Gastrocnemius medialis (tissue), 4 donors: ENCODE data around the gene MMP25.

Source experiments
- CTCF ChIP-seq, 5 experiments: fragments of 450-650 bp in 3 of 5; fragments of 200-600 bp in 2 of 5; sonication (generic) in 2 of 5; IDR thresholded peaks in 4 of 5; conservative IDR thresholded peaks in 1 of 5; 1 replicate in 4 of 5; 2 replicates in 1 of 5; pipeline ENCODE4 v1.5.1; 2016 to 2019; ENCODE audit warnings: antibody characterized with exemption in 5 of 5, mild to moderate bottlenecking in 3 of 5, moderate library complexity in 3 of 5
- POLR2A ChIP-seq, 2 donors: fragments of 450-650 bp; IDR thresholded peaks; one replicate each; pipeline ENCODE4 v1.6.1; 2017; ENCODE audit warnings: antibody characterized with exemption in 2 of 2, mild to moderate bottlenecking in 2 of 2, moderate library complexity in 2 of 2

DNA sequence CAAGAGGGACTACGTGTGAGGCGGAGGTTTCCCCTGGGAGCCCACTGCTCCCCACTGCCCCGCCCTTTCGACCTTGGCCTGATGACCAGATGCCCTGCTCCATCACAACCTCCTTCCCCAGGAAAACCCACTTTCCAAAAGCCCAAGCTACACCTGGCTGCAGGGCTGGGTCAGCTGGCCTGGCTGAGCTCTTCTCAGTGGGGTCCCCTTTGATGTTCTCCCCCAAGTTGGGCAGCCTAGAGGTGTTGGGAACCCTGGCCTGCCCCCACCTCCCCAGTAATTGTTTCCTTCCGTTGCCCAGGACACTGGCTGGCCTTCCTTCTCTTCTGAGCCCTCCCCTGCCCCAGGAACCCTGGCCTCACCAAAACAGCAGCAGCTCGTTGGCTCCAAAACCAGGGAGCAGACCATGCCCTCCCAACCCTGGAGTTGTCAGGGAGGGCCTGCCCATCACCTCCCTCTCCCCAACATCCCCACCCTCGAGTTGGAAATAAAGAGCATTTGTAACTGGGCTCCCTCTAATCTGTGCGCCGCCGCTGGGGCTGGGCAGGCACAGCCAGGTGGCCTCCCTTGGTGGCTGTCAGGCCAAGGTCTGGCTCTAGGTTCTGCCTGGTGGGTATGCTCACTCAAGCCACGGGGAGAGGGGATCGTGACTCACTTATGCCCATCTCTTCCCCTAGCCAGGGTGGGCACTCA lies 32.2 kb upstream of the MMP25 start:
- TF ChIP-seq CTCF (IDR thresholded peaks at IDR 0.05 in 4 of 5, conservative IDR thresholded peaks at IDR 0.05 in 1 of 5) (no peak), POLR2A (IDR thresholded peaks at IDR 0.05) (no peak)
